Epithelial cell of esophagus (primary cell): Measurements from ENCODE around the gene SHROOM4.

Experiments
- DNase-seq: peaks from one replicate; pipeline ENCODE4 v3.0.0; 2010; ENCODE audit warnings: low read depth
- H3K4me3 ChIP-seq: 2 replicates; pipeline ENCODE4 v1.5.1; 2011; ENCODE audit warnings: mild to moderate bottlenecking, low read length, control low read depth
- CTCF ChIP-seq: IDR thresholded peaks from 2 replicates; pipeline ENCODE4 v1.5.1; 2011; ENCODE audit warnings: low read depth, mild to moderate bottlenecking, low read length, control low read depth, inconsistent platforms; ENCODE audit not compliant: insufficient read depth; ENCODE audit errors: missing control alignments

SHROOM4 gene

GRCh38 chrX:50726296-50726695, 87.7 kb downstream of the SHROOM4 start:
- no peak for DNase-seq
- TF ChIP-seq CTCF: no peak
- no peak overlapping the region for H3K4me3 ChIP-seq

- no peak for TF ChIP-seq CTCF
- no peak overlapping the region for H3K4me3 ChIP-seq
These were observed 88.7 kb downstream of the SHROOM4 start for GRCh38 chrX:50725310-50725709.

GRCh38 chrX:50723006-50723405, 91.0 kb downstream of the SHROOM4 start:
- H3K4me3 ChIP-seq: no peak overlapping the region
- TF ChIP-seq CTCF: no peak
- DNase-seq: peak; percentile 24

More at GRCh38 chrX:50725310-50725709, 88.7 kb downstream of the SHROOM4 start:
- no peak for DNase-seq

GRCh38 chrX:50721764-50722521, 92.1 kb downstream of the SHROOM4 start:
- no peak for DNase-seq
- no peak for TF ChIP-seq CTCF
- no peak overlapping the region for H3K4me3 ChIP-seq

GRCh38 chrX:50719614-50720013, 94.4 kb downstream of the SHROOM4 start:
- no peak overlapping the region for H3K4me3 ChIP-seq
- DNase-seq: no peak
- TF ChIP-seq CTCF: no peak

GRCh38 chrX:50718776-50719175, 95.2 kb downstream of the SHROOM4 start:
- DNase-seq: no peak
- TF ChIP-seq CTCF: no peak
- H3K4me3 ChIP-seq: no peak overlapping the region

- no peak overlapping the region for H3K4me3 ChIP-seq
- no peak for TF ChIP-seq CTCF
- DNase-seq: no peak
These were observed 97.3 kb downstream of the SHROOM4 start for GRCh38 chrX:50716706-50717105.
